ENCODE results near the gene GADD45GIP1.
"Not testable (repeated sequence)": the region's sequence is repeated elsewhere in the genome, so short reads cannot be mapped to it uniquely, and the experiment has no call there.

The GADD45GIP1 gene

GRCh38 chr19:12953138-12953798, 3.8 kb downstream of the GADD45GIP1 start:
- no peak overlapping the region for H3K4me3 ChIP-seq (replicated peaks; ENCODE audit: low read depth, low read length)
- DNase-seq (ENCODE audit: extremely low read depth, low read depth) = no peak
- no peak for TF ChIP-seq CTCF (IDR thresholded peaks at IDR 0.05; ENCODE audit: low read depth, low read length, missing control alignments)

GRCh38 chr19:12952488-12953137, 4.4 kb downstream of the GADD45GIP1 start:
- no peak for TF ChIP-seq CTCF (IDR thresholded peaks at IDR 0.05; ENCODE audit: low read depth, low read length, missing control alignments)
- DNase-seq (ENCODE audit: extremely low read depth, low read depth) = no peak

GRCh38 chr19:12952050-12952449, 5.0 kb downstream of the GADD45GIP1 start:
- H3K4me3 ChIP-seq (replicated peaks; ENCODE audit: low read depth, low read length); DNase-seq (ENCODE audit: extremely low read depth, low read depth): not testable (repeated sequence)

More at GRCh38 chr19:12952488-12953137, 4.4 kb downstream of the GADD45GIP1 start:
- H3K4me3 ChIP-seq (replicated peaks; ENCODE audit: low read depth, low read length) = no peak overlapping the region

DNA sequence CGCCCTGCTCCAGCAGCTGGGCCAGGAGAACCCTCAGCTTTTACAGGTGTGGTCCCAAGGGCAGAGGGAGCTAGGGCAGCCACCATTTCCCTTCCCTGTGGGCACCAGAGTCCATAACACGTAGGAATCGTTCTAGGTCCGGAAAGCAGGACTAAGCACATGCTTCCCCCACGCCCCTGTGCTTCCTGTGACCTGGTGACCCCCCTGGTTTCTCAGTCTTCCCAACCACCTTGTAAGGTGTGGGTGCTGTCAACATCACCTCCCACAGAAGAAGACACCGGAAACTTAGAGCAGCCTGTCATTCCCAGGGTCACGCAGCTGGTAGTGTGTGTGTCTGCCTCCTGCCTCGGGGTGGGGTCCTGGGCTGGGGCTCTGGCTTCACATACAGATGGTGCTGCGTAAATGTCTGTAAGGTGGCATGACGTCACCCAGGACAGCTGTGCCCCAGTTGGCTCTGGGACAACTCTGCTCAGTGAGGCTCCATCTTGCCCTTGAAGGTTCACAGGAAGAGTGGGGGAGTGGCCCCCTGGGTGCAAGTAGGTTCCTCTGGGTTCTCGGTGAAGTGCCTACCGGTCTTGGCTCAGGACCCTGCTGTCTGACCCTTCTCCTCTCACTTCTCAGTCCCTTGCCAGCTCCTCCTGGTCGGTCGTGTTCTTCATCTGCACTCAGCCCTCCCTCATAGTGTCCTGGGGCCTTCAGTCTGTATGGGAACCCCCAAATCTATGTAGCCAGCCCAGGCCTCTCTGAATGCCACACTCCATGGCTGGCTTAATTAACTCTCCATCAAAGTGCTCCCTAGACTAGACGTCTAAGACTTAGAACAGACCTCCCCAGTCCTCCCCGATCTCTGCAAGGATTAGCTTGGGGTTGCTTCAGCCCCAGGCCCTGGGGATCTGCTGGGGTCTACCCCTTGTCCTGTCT, 7.4 kb downstream of the GADD45GIP1 start:
- DNase-seq (ENCODE audit: extremely low read depth, low read depth) = no peak
- H3K4me3 ChIP-seq (replicated peaks; ENCODE audit: low read depth, low read length) = no peak overlapping the region
- no peak for TF ChIP-seq CTCF (IDR thresholded peaks at IDR 0.05; ENCODE audit: low read depth, low read length, missing control alignments)

DNA sequence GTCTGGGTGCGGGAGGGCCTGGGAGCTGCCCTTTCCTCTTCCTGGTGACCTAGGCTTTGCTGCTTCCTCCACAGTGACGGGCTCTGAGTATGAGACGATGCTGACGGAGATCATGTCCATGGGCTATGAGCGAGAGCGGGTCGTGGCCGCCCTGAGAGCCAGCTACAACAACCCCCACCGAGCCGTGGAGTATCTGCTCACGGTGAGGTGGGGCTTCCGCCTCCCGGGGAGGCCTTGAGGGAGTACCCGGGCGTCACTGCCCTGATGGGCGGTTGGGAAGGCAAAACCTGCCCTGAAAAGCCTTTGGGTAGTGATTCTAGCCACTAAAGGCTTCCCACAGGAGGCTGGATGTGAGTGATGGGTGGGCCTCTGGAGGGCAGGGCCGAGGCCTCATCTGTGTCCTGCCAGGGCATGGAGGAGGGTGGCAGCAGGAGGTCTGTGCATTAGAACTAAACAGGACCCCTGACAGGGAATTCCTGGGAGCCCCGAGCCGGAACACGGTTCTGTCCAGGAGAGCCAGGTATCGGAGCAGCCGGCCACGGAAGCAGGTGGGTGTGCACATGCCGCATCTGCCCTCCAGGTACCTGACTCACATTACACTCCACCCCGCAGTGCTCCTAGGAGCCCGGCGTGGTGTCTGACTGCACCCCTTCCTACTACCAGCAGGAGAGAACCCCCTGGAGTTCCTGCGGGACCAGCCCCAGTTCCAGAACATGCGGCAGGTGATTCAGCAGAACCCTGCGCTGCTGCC, 8.2 kb downstream of the GADD45GIP1 start:
- no peak for DNase-seq (ENCODE audit: extremely low read depth, low read depth)
- no peak for TF ChIP-seq CTCF (IDR thresholded peaks at IDR 0.05; ENCODE audit: low read depth, low read length, missing control alignments)
- no peak overlapping the region for H3K4me3 ChIP-seq (replicated peaks; ENCODE audit: low read depth, low read length)

DNA sequence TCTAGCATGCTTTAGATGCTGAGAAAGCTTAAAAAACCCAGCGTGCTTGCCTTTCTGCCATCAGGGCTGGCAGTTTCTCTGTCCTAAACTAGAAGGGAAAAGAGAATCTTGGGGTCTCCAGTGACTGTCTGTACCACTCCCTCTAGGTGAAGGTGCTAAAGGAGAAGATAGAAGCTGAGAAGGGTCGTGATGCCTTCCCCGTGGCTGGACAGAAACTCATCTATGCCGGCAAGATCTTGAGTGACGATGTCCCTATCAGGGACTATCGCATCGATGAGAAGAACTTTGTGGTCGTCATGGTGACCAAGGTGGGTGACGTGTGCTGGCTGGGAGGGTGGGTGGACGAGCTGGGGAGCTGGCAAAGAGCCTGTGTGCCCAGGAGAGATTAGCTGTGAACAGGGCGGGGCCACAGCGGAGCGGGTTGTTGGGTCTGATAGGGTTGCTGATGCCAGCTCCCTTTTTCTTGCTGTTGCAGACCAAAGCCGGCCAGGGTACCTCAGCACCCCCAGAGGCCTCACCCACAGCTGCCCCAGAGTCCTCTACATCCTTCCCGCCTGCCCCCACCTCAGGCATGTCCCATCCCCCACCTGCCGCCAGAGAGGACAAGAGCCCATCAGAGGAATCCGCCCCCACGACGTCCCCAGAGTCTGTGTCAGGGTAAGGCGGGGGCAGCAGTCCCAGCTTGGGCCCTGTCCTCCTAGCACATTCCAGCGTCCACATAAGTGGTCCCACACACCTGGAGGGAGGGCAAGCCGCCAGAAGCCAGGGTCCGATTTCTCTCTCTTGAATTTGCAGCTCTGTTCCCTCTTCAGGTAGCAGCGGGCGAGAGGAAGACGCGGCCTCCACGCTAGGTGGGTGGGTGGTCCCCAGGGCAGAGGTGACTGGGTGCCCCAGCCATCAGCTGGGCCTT, 9.1 kb downstream of the GADD45GIP1 start:
- no peak overlapping the region for H3K4me3 ChIP-seq (replicated peaks; ENCODE audit: low read depth, low read length)
- DNase-seq (ENCODE audit: extremely low read depth, low read depth) = no peak
- no peak for TF ChIP-seq CTCF (IDR thresholded peaks at IDR 0.05; ENCODE audit: low read depth, low read length, missing control alignments)
